WI38 (cell line): ENCODE results near the gene FLNB.
A peak's percentile ranks its signal among the peaks of the same experiment; 100 is the strongest.

Experiments used
- H3K4me3 ChIP-seq: 2 replicates; pipeline ENCODE4 v1.5.1; 2011; ENCODE audit warnings: low read depth, mild to moderate bottlenecking, control low read depth, low read length
- TF ChIP-seq, protein P1 (sequence below): IDR thresholded peaks from 2 replicates; pipeline ENCODE4 v1.5.1; 2012; ENCODE audit warnings: low read depth, mild to moderate bottlenecking, control low read depth, low read length

FLNB gene

DNA sequence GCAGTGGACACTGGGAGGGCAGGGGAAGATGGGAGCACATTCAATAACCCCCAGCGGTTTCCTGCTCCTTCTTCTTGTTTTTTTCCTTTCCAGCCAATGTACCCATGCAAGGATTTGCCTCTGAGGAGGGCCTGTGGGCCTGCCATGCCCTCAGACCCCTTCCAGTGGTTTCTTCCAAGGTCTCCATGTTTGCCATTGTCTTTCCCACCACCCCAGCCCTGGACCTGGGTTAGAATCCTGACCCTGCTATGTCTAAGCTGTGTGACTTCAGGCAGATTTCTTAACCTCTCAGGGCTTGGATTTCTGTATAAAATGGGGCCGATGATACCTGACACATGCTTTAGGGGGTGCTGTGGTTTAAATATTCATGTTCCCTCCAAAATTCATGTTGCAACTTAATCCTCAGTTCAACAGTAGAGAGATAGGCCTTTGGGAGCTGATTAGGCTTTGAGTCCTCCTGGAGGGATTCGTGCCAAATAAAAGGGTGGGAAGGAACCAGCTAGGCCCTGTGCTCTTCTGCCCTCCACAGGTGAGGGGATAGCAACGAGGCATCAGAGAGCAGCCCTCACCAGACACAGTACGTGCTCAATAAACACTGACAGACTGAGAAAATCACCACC lies 46.3 kb upstream of the FLNB start:
- H3K4me3 ChIP-seq = no peak overlapping the region
- TF ChIP-seq, protein P1, sequence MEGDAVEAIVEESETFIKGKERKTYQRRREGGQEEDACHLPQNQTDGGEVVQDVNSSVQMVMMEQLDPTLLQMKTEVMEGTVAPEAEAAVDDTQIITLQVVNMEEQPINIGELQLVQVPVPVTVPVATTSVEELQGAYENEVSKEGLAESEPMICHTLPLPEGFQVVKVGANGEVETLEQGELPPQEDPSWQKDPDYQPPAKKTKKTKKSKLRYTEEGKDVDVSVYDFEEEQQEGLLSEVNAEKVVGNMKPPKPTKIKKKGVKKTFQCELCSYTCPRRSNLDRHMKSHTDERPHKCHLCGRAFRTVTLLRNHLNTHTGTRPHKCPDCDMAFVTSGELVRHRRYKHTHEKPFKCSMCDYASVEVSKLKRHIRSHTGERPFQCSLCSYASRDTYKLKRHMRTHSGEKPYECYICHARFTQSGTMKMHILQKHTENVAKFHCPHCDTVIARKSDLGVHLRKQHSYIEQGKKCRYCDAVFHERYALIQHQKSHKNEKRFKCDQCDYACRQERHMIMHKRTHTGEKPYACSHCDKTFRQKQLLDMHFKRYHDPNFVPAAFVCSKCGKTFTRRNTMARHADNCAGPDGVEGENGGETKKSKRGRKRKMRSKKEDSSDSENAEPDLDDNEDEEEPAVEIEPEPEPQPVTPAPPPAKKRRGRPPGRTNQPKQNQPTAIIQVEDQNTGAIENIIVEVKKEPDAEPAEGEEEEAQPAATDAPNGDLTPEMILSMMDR = peak; percentile 48; the same call in 1 of the 2 replicates

DNA sequence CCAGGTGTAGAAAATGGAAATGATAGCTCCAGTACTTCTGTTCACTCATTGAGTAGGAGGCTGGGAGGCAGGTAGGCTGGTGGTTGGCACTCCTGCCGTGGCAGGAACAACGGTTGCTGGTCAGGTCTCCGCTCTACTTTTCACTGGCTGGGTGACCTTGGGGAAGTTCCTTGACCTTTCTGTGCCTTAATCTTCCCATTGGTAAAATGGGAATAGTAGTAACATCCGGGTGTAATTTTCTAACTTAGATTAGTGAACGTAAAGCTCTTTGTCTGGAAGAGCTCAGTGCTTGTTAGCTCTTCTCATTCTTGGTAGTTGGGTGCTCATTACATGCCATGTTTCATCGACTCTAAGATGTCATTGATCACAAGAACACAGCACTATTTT lies 45.8 kb upstream of the FLNB start:
- TF ChIP-seq, protein P1 = no peak
- no peak overlapping the region for H3K4me3 ChIP-seq

DNA sequence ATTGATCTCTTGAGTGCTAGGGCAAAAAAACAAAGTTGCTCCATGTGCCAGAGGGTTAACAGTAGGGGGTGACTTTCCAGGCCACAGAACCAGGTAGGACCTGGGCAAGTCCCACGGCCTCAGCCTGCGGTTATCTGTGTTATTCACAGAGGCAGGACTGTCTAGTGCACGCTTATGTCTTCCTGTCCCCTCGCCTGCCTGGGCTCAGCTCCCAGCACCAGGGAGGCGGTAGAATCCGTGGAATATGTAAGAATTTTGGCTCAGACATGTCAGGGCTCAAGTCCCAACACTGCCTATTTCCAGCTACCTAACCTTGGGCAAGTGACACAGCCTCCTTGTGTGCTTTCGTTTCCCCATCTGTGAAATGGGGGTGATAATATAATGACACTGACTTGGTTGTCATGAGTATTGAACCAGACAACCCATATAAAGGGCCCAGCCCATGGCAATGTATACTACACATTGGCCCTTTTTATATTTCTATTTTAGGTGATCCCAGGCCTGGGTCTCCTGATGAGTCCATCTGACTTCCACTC lies 44.3 kb upstream of the FLNB start:
- H3K4me3 ChIP-seq = no peak overlapping the region
- TF ChIP-seq, protein P1 = no peak

DNA sequence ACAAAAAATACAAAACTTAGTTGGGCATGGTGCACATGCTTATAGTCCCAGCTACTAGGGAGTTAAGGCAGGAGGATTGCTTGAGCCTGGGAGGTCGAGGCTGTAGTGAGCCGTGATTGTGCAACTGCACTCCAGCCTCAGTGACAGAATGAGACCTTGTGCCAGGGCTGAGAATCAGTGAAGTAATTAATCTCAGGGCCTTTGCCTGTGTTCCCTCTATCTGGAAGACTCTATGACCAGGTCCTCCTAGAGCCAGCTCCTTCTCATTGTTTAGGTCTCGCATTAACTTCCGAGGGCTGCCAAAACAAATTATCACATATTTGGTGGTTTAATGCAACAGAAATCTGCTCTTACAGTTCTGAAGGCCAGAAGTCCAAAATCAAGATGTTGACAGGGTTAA lies 41.4 kb upstream of the FLNB start:
- TF ChIP-seq, protein P1 = no peak

DNA sequence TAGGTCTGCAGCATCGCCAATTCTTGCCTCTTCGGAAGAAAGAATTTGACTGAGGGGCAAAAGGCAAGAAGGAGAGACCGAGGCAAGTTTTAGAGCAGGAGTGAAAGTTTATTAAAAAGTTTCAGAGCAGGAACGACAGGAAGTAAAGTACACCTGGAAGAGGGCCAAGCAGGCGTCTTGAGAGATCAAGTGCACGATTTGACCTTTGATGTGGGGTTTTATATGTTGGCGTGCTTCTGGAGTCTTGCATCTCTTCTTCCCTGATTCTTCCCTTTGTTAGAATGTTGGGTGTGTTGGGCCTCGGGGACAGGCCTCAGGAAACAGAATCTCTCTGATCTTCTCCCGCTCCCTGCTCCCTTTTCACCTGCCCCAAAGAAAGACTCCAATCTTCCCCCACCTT lies 40.6 kb upstream of the FLNB start:
- TF ChIP-seq, protein P1 = no peak
- H3K4me3 ChIP-seq = no peak overlapping the region

More for the DNA sequence above, 41.4 kb upstream of the FLNB start:
- H3K4me3 ChIP-seq = no peak overlapping the region

DNA sequence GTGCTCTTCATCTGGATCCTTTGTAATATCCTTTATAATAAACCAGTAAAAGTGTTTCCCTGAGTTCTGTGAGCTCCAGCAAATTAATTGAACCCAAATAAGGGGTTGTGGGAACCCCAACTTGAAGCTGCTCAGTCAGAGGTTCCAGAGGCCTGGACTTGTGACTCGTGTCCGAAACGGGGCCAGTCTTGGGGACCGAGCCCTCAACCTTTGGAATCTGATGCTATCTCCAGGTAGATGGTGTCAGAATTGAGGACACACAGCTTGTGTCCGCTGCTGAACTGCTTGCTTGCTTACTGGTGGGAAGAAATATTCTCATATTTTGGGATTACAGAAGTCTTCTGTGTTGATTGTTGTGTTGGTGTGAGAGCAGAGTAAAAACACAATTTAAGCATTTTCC lies 39.7 kb upstream of the FLNB start:
- no peak overlapping the region for H3K4me3 ChIP-seq
- TF ChIP-seq, protein P1 = no peak

DNA sequence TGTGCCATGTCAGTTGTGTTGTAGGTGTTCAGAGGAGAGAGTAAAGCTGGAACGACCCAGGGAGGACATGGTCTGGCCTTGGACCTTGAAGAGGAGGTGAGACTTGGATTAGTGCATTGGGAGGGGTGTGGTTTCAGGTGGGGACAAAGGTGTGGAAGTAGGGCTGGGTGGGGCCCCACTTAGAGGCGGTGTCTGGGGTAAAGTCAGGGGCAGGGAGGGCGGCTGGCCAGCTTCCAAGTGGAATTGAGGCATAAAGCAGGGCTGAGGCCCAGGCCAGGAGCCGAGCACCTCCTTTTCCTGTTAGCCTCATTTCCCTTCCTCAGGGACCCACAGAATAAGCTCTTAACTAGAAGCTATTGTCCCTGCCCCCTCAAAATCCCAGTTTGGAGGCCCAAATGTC lies 36.2 kb upstream of the FLNB start:
- TF ChIP-seq, protein P1 = no peak
- no peak overlapping the region for H3K4me3 ChIP-seq
